Measurements from ENCODE around the gene UPF1.

Gene UPF1

DNA sequence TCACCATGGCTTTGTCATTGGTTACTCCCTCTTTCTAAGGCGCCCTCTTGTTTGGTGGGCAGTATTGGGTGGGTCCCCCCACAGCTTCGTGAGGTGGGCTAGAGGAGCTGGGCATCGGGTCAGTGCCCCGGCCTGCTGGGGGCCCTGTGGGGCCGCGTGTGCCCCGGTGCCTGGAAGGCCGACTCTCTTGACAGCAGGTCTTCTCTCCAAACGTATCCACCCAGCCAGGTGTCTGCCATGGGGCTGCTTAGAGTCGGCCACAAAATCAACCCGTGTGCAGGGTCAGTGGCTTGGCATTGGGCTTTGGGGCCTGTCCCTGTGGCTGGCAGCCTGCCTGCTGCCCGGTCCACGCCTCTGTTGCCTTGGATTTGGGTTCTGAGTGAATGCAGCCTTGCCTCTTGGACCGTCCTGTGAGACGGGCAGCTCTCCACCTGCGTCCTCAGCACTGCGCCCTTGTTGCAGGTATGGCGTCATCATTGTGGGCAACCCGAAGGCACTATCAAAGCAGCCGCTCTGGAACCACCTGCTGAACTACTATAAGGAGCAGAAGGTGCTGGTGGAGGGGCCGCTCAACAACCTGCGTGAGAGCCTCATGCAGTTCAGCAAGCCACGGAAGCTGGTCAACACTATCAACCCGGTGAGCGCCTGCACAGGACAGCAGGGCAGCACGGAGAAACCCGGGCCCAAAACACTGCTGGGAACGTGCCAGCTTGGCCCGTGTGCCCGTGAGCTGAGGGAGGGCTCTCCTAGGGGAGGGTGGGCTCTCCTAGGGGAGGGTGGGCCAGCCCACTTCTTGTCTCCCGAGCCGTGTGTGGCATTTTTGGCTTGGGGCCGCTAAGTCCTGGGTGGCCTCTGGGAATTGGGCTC, 31.4 kb downstream of the UPF1 start:
- no peaks in the 10 kb centered on the region for H3K27me3 ChIP-seq (ENCODE audit: control insufficient read depth, insufficient read depth, low read length)
- no peaks in the 10 kb centered on the region for H3K4me1 ChIP-seq (ENCODE audit: control insufficient read depth, insufficient read depth, low read length)
- H3K4me2 ChIP-seq (ENCODE audit: low read length), result no peak overlapping the region
- H3K36me3 ChIP-seq (ENCODE audit: insufficient read depth, low read length), result peaks cover 90% of the 10 kb centered on the region
- H3K9me3 ChIP-seq (replicated peaks; ENCODE audit: low read length), result no peaks in the 10 kb centered on the region
- H3K9ac ChIP-seq (ENCODE audit: low read depth, low read length), result no peak overlapping the region
- no peak overlapping the region for H3K4me3 ChIP-seq (ENCODE audit: low read length)

- no peak overlapping the region for H3K9ac ChIP-seq (ENCODE audit: low read depth, low read length)
- H3K4me2 ChIP-seq (ENCODE audit: low read length), result no peak overlapping the region
- H3K27me3 ChIP-seq (ENCODE audit: control insufficient read depth, insufficient read depth, low read length), result no peaks in the 10 kb centered on the region
- H3K36me3 ChIP-seq (ENCODE audit: insufficient read depth, low read length), result peaks cover 87% of the 10 kb centered on the region
- no peaks in the 10 kb centered on the region for H3K4me1 ChIP-seq (ENCODE audit: control insufficient read depth, insufficient read depth, low read length)
- H3K4me3 ChIP-seq (ENCODE audit: low read length), result no peak overlapping the region
- H3K9me3 ChIP-seq (replicated peaks; ENCODE audit: low read length), result no peaks in the 10 kb centered on the region
These were observed 32.1 kb downstream of the UPF1 start for GRCh38 chr19:18863843-18864362.

DNA sequence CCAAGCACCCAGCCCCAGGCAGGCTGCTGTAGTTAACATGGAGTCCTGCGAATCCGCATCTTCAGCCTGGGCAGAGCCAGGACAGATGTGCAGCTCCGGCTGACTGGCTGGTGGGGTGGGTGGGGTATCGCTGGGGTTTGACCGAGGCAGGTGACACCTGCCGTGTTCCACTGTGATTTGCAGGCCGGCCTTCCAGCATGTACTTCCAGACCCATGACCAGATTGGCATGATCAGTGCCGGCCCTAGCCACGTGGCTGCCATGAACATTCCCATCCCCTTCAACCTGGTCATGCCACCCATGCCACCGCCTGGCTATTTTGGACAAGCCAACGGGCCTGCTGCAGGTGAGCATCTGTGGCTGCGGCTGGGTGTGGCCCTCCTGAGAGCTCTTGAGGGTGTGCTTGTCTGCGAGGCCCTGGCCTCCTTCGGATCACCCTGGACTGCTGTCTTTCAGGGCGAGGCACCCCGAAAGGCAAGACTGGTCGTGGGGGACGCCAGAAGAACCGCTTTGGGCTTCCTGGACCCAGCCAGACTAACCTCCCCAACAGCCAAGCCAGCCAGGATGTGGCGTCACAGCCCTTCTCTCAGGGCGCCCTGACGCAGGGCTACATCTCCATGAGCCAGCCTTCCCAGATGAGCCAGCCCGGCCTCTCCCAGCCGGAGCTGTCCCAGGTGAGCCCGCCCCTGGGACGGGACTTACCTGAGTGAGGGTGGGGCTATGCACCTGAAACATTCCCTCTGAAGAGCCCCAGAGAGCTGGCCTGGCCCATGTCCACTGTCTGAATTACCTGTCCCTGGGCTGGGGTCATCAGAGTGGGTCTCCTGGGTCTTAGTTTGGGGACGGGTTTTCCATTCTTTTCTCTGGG, 33.6 kb downstream of the UPF1 start:
- Histone ChIP-seq H3K4me1 (ENCODE audit: control insufficient read depth, insufficient read depth, low read length) (no peaks in the 10 kb centered on the region), H3K27me3 (ENCODE audit: control insufficient read depth, insufficient read depth, low read length) (no peaks in the 10 kb centered on the region), H3K9me3 (replicated peaks; ENCODE audit: low read length) (no peaks in the 10 kb centered on the region), H3K4me2 (ENCODE audit: low read length) (no peak overlapping the region), H3K9ac (ENCODE audit: low read depth, low read length) (no peak overlapping the region), H3K4me3 (ENCODE audit: low read length) (no peak overlapping the region), H3K36me3 (ENCODE audit: insufficient read depth, low read length) (peaks cover 74% of the 10 kb centered on the region)

DNA sequence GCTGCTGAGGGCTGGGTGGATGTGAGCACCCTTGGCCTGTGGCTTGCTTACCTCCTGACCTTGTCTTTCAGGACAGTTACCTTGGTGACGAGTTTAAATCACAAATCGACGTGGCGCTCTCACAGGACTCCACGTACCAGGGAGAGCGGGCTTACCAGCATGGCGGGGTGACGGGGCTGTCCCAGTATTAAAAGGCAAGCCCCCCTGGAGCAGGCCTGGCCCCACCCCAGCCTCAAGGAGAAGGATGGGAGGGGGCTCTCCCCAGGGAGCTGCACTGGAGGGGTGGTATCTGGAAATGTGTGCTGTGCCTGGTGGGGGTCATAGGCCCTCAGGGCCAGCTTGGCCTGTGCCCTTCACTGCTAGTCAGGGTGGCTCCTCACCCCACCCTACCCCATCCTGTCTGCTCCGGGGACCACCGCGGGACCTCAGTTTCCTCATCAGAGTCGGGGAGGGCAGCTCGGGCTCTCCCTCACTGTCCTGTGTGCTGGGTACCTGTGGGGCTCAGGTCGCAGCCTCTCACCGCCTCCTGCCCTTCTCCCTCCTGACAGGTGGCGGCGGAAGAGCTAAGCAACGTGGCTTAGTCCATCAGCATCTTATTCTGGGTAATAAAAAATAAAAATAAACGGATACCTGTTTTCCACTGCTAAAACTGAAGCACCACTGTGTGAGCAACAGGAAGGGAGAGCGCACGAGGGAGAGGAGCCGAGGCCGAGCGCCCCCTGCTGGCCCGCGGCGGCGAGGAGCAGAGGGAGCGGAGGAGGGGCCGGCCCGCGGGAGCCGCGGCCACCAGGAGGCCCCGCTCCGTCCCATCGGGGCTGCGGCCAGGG, 34.4 kb downstream of the UPF1 start:
- no peaks in the 10 kb centered on the region for H3K4me1 ChIP-seq (ENCODE audit: control insufficient read depth, insufficient read depth, low read length)
- no peak overlapping the region for H3K4me2 ChIP-seq (ENCODE audit: low read length)
- no peak overlapping the region for H3K4me3 ChIP-seq (ENCODE audit: low read length)
- no peak overlapping the region for H3K9ac ChIP-seq (ENCODE audit: low read depth, low read length)
- H3K27me3 ChIP-seq (ENCODE audit: control insufficient read depth, insufficient read depth, low read length), result no peaks in the 10 kb centered on the region
- H3K9me3 ChIP-seq (replicated peaks; ENCODE audit: low read length), result no peaks in the 10 kb centered on the region
- H3K36me3 ChIP-seq (ENCODE audit: insufficient read depth, low read length), result peaks cover 65% of the 10 kb centered on the region

GRCh38 chr19:18866800-18867123, 35.0 kb downstream of the UPF1 start:
- H3K4me3 ChIP-seq (ENCODE audit: low read length), result no peak overlapping the region
- H3K9ac ChIP-seq (ENCODE audit: low read depth, low read length), result no peak overlapping the region
- no peaks in the 10 kb centered on the region for H3K4me1 ChIP-seq (ENCODE audit: control insufficient read depth, insufficient read depth, low read length)
- no peak overlapping the region for H3K4me2 ChIP-seq (ENCODE audit: low read length)
- peaks cover 60% of the 10 kb centered on the region for H3K36me3 ChIP-seq (ENCODE audit: insufficient read depth, low read length)
- H3K9me3 ChIP-seq (replicated peaks; ENCODE audit: low read length), result no peaks in the 10 kb centered on the region
- H3K27me3 ChIP-seq (ENCODE audit: control insufficient read depth, insufficient read depth, low read length), result no peaks in the 10 kb centered on the region

DNA sequence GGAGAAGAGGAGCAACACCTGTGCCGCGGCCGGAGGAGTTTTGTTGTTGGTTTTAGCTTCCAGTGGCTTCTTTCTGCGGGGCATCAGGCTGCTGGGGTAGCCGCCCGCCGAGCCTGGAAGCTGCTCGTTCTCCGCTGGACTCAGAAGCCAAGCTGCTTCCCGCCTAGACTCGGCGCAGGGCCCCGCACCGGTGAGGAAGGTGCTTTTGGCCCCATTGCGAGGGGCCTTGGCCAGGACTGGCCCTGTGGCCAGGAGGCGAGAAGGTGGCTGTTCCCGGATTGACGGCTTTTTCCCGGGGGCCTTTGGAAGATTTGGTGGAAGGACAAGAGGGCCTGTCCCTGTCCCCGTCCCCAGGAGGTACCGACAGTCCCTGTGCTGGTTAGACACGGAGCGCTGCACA, 35.4 kb downstream of the UPF1 start:
- Histone ChIP-seq H3K9ac (ENCODE audit: low read depth, low read length) (no peak overlapping the region), H3K9me3 (replicated peaks; ENCODE audit: low read length) (no peaks in the 10 kb centered on the region), H3K36me3 (ENCODE audit: insufficient read depth, low read length) (peaks cover 56% of the 10 kb centered on the region), H3K4me3 (ENCODE audit: low read length) (no peak overlapping the region), H3K4me2 (ENCODE audit: low read length) (no peak overlapping the region), H3K27me3 (ENCODE audit: control insufficient read depth, insufficient read depth, low read length) (no peaks in the 10 kb centered on the region), H3K4me1 (ENCODE audit: control insufficient read depth, insufficient read depth, low read length) (no peaks in the 10 kb centered on the region)

- Histone ChIP-seq H3K36me3 (ENCODE audit: insufficient read depth, low read length) (peaks cover 50% of the 10 kb centered on the region), H3K4me1 (ENCODE audit: control insufficient read depth, insufficient read depth, low read length) (no peaks in the 10 kb centered on the region), H3K4me2 (ENCODE audit: low read length) (no peak overlapping the region), H3K27me3 (ENCODE audit: control insufficient read depth, insufficient read depth, low read length) (no peaks in the 10 kb centered on the region), H3K9ac (ENCODE audit: low read depth, low read length) (no peak overlapping the region), H3K4me3 (ENCODE audit: low read length) (no peak overlapping the region), H3K9me3 (replicated peaks; ENCODE audit: low read length) (no peaks in the 10 kb centered on the region)
These were observed 36.0 kb downstream of the UPF1 start for GRCh38 chr19:18867751-18868150.

- no peaks in the 10 kb centered on the region for H3K9me3 ChIP-seq (replicated peaks; ENCODE audit: low read length)
- H3K9ac ChIP-seq (ENCODE audit: low read depth, low read length), result no peak overlapping the region
- H3K36me3 ChIP-seq (ENCODE audit: insufficient read depth, low read length), result peaks cover 43% of the 10 kb centered on the region
These were observed 36.7 kb downstream of the UPF1 start for GRCh38 chr19:18868380-18869022.

DNA sequence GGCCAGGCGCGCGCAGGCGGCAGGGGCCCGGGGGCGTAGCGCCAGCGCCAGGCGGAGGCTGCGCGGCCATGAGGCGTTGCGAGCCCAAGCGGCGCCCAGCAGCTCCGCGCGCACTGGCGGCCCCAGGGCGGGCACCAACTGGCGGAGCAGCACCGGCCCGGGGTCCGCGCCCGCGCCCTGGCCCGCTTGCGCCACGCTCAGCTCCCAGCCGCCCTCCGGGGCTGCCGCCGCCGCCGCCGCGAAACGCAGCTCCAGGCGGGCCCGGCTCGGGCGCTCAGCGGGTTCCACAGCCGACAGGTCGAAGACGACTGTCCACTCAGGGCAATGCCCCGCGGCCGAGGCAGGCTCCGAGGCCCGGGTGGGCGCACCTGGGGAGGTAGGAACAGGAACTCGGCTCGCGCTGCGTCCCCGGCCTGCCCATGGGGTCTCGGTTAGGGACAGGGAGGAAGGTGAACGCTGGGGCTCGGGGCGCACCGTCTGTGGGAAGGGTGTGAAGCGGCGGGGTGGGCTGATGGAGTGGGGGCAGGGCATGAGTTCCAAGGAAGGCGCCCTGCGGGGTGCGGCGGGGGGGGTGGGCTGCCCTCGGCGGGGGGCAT, 37.4 kb downstream of the UPF1 start:
- Histone ChIP-seq H3K9me3 (replicated peaks; ENCODE audit: low read length) (no peaks in the 10 kb centered on the region), H3K4me3 (ENCODE audit: low read length) (no peak overlapping the region), H3K4me2 (ENCODE audit: low read length) (no peak overlapping the region), H3K9ac (ENCODE audit: low read depth, low read length) (no peak overlapping the region), H3K36me3 (ENCODE audit: insufficient read depth, low read length) (peaks cover 38% of the 10 kb centered on the region), H3K4me1 (ENCODE audit: control insufficient read depth, insufficient read depth, low read length) (no peaks in the 10 kb centered on the region), H3K27me3 (ENCODE audit: control insufficient read depth, insufficient read depth, low read length) (no peaks in the 10 kb centered on the region)

More at GRCh38 chr19:18868380-18869022, 36.7 kb downstream of the UPF1 start:
- H3K4me2 ChIP-seq (ENCODE audit: low read length), result no peak overlapping the region
- H3K4me3 ChIP-seq (ENCODE audit: low read length), result no peak overlapping the region
- H3K27me3 ChIP-seq (ENCODE audit: control insufficient read depth, insufficient read depth, low read length), result no peaks in the 10 kb centered on the region
- no peaks in the 10 kb centered on the region for H3K4me1 ChIP-seq (ENCODE audit: control insufficient read depth, insufficient read depth, low read length)

DNA sequence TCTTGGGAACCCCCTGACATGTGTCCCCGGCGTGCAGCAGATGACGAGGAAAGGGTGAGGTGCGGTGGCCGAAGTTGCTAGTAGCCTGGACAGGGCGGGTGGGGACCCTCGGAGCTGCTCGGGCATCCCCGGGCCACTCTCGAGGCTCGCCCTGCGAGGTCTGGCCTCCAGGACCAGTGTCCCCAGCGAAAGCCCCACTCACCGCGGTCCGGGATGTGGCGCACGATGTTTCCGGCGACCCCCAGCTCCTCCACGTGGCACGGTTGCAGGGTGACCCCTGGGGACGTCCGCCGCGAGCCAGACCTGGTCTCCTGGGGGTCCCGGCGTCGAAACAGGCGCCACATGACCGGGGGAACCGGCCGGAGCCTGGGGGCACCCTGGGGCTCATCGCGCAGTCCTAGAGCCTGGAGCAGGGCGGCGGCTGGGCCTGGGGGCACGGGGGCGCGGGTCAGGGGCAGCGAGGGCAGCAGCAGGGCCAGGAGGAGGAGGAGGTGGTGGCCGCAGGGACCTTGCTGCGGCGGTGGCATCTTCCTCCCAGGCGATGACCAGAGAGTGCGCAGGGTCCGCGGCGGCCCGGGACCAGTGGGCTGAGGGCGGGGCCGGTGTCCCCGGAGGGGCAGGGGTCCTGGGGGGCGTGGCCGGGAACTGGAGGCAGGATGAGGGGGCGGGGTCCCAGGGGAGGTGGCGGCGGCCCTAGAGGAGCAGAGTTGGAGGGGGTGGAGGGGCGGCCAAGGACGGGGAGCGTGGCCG, 38.2 kb downstream of the UPF1 start:
- Histone ChIP-seq H3K9me3 (replicated peaks; ENCODE audit: low read length) (no peaks in the 10 kb centered on the region), H3K36me3 (ENCODE audit: insufficient read depth, low read length) (peaks cover 34% of the 10 kb centered on the region), H3K4me2 (ENCODE audit: low read length) (no peak overlapping the region), H3K9ac (ENCODE audit: low read depth, low read length) (no peak overlapping the region), H3K27me3 (ENCODE audit: control insufficient read depth, insufficient read depth, low read length) (no peaks in the 10 kb centered on the region), H3K4me3 (ENCODE audit: low read length) (no peak overlapping the region), H3K4me1 (ENCODE audit: control insufficient read depth, insufficient read depth, low read length) (no peaks in the 10 kb centered on the region)
